Right cardiac atrium (tissue), 5 donors: ENCODE measurements around the gene HIPK4. TPM values are rescaled to one million over a fixed set of nuclear protein-coding genes. Genes with fewer than 3 reads are reported as not detected.

Experiments used
- ATAC-seq, 2 donors: fragments of 200-7000 bp; cut with Tn5 transposase; one replicate each; pipeline versions ENCODE4 v1.8.0 to v1.9.1; 2020; ENCODE audit warnings: moderate library complexity in 2 of 2, mild to moderate bottlenecking in 1 of 2
- DNase-seq, 3 donors: peaks; one replicate each; pipeline ENCODE4 v3.0.0-alpha.2; 2020
- H3K27ac ChIP-seq: one replicate; pipeline ENCODE4 v1.5.1; 2013; ENCODE audit warnings: mild to moderate bottlenecking, low read length, control low read depth, moderate library complexity
- H3K27me3 ChIP-seq: one replicate; pipeline ENCODE4 v1.6.1; 2013; ENCODE audit not compliant: control insufficient read depth, insufficient read depth
- H3K4me1 ChIP-seq: one replicate; pipeline ENCODE4 v1.6.1; 2013; ENCODE audit warnings: low read length; ENCODE audit not compliant: control insufficient read depth, insufficient read depth
- H3K4me3 ChIP-seq: one replicate; pipeline ENCODE4 v1.5.1; 2013; ENCODE audit warnings: low read length, control low read depth
- H3K9me3 ChIP-seq: one replicate; pipeline ENCODE4 v1.6.1; 2013; ENCODE audit warnings: low read length; ENCODE audit not compliant: control insufficient read depth
- WGBS: extraction: QIAGEN DNeasy Blood & Tissue Kit; methylation state at CpG from one replicate; pipeline ENCODE4 v1.1.7; 2013; 5-methylcytosine and 5-hydroxymethylcytosine counted together
- intact Hi-C, 4 donors: fragments of 100-400 bp; cut with DNase I; formaldehyde crosslinking; loops; one replicate each; pipeline versions ENCODE4 v1.11.0 to v1.14.0; 2022 to 2023
- polyA plus RNA-seq: library from polyadenylated mRNA; stranded (reverse); fragments of 200-250 nt; gene quantifications from one replicate; pipeline ENCODE4 v1.2.3, GENCODE V29; 2013
- total RNA-seq, 4 donors: library from RNA; stranded (reverse); fragmentation: NEBNext Ultra II Directional; extraction: Animal tissue kit (Norgen Biotek cat#: 25700); gene quantifications; one replicate each; pipeline ENCODE4 v1.2.1, GENCODE V29; 2021
- donor health status: healthy with polysubstance abuse.
- donor health status: DM: no; HTN: yes; CAD: no.
- donor health status: DM: no; HTN: no; CAD: no.
- donor health status: DM: no; HTN: yes; CAD: no; lungs with severe emphysema.
- donor health status: DM: yes; HTN: yes; CAD: no.

The HIPK4 gene
- total and polyA plus RNA-seq, 5 donors = 0.05 to 0.11 TPM; not detected in 3

DNA sequence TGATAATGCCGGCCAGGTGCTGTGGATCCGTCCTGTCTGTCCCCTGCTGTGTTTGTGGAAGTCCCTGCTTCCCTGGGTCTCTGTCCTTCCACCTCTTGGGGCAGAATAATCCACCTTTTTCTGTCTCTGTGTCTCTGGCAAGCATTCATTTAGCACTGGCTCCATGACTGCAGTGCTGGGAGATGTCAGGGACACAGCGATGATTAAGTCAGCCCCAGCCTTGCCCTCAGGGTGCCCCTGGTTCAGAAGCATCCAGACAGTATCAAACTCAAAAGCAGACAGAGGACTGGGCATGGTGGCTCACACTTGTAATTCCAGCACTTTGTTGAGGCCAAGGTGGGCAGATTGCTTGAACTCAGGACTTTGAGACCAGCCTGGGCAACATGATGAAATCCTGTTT lies 1.5 kb downstream of the HIPK4 start:
- no peaks in the 10 kb centered on the region for H3K4me1 ChIP-seq
- DNase-seq (no peak), ATAC-seq (no peak)
- H3K4me3 ChIP-seq = no peak overlapping the region
- no peak overlapping the region for H3K27ac ChIP-seq
- H3K9me3 ChIP-seq = no peaks in the 10 kb centered on the region
- WGBS = 77% methylated on average over 3 of the region's 3 CpGs
- intact Hi-C loops = no loop called here
- H3K27me3 ChIP-seq = no peaks in the 10 kb centered on the region

DNA sequence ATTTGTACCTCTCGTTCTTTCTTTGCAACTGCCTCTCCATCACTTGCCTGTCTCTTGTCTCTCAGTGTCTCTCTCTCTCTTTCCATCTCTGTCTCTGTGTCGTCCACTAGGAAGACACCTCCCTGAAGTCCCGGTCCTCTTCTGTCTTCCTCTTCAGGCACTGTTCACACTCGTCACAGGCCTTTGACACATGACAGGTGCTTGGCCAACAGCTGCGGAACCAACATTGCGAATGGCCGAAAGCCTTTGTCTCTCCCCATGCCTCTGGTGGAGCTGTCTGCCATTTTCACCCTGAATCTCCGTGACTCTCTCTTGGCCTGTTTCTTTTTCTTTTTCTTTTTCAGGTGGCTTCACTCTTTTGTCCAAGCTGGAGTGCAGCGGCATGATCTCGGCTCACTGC lies 2.8 kb downstream of the HIPK4 start:
- DNase-seq = no peak
- no peak for ATAC-seq
- no peaks in the 10 kb centered on the region for H3K27me3 ChIP-seq
- H3K9me3 ChIP-seq = no peaks in the 10 kb centered on the region
- no peak overlapping the region for H3K4me3 ChIP-seq
- 90% methylated on average over 10 of the region's 10 CpGs for WGBS
- intact Hi-C loops = no loop called here
- H3K4me1 ChIP-seq = no peaks in the 10 kb centered on the region
- no peak overlapping the region for H3K27ac ChIP-seq

GRCh38 chr19:40383668-40384248 lies 6.2 kb downstream of the HIPK4 start:
- Histone ChIP-seq H3K4me1 (no peaks in the 10 kb centered on the region), H3K27ac (no peak overlapping the region), H3K9me3 (no peaks in the 10 kb centered on the region), H3K4me3 (no peak overlapping the region), H3K27me3 (no peaks in the 10 kb centered on the region)
- DNase-seq = peak in 1 of 3 donors; percentile 28
- ATAC-seq = no peak
- intact Hi-C loops = no loop called here
- WGBS = 85% methylated on average over 28 of the region's 28 CpGs

DNA sequence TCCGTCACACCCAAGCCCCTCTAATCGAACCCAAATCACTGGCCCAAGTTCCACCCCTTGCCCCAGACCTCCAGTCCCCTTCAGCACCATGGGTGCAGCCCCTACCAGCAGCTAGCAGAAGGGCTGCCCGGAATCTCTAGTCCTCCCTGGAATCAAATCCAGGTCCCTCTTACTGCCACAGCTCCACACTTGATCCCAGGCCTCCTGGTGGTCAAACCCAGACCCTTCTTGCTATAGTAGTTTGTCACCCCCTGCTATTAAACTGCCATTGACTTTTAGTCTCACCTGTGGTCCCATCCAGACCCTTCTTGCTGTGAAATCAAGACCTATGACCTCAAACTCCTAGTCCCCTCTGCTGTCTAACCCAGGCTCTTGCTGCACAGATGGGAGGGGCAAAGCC lies 8.7 kb downstream of the HIPK4 start:
- DNase-seq (no peak), ATAC-seq (no peak)
- Histone ChIP-seq H3K9me3 (no peaks in the 10 kb centered on the region), H3K27ac (no peak overlapping the region), H3K4me1 (no peaks in the 10 kb centered on the region), H3K4me3 (no peak overlapping the region), H3K27me3 (no peaks in the 10 kb centered on the region)
- 77% methylated on average over 3 of the region's 3 CpGs for WGBS
- intact Hi-C loops = no loop called here

DNA sequence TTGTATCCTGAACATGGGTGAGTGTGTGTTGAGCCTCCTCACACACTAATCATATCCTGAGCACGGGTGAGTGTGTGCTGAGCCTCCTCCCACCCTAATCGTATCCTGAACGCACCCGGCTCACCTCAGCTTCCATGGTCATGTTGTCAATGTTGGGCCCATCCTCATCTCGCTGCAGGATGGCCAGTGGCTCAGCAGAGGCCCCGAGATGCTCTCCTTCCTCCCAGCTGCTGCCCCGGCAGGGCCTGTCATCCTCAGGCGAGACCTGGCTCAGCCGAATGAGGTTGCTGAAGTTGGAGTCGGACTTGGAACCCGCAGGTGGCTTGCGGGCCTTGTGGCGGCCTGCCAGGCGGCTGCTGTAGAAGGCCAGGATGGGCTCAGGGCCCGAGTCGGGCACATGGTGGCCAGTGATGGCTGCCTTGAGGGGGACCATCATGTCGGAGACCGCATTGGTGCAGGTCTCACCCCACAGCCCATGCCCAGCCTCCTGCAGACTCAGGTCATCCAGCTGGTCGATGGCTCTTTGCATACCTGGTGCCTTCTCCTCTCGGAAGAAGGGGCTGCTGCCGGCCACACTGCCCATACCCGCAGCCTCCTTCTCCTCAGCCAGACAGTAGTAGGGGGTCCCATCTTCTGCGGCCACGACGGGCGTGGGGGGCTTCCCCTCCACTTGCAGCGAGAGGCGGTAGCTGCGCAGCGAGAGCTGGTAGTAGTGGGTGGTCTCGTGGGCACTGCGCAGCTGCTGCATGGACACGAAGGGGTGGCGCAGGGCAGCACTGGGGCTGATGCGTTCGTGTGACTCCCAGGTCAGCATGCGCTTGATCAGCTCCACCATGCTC lies 9.6 kb downstream of the HIPK4 start:
- 85% methylated on average over 37 of the region's 37 CpGs for WGBS
- DNase-seq (no peak), ATAC-seq (no peak)
- intact Hi-C loops = no loop called here
- Histone ChIP-seq H3K27ac (no peak overlapping the region), H3K9me3 (no peaks in the 10 kb centered on the region), H3K27me3 (no peaks in the 10 kb centered on the region), H3K4me1 (no peaks in the 10 kb centered on the region), H3K4me3 (no peak overlapping the region)

DNA sequence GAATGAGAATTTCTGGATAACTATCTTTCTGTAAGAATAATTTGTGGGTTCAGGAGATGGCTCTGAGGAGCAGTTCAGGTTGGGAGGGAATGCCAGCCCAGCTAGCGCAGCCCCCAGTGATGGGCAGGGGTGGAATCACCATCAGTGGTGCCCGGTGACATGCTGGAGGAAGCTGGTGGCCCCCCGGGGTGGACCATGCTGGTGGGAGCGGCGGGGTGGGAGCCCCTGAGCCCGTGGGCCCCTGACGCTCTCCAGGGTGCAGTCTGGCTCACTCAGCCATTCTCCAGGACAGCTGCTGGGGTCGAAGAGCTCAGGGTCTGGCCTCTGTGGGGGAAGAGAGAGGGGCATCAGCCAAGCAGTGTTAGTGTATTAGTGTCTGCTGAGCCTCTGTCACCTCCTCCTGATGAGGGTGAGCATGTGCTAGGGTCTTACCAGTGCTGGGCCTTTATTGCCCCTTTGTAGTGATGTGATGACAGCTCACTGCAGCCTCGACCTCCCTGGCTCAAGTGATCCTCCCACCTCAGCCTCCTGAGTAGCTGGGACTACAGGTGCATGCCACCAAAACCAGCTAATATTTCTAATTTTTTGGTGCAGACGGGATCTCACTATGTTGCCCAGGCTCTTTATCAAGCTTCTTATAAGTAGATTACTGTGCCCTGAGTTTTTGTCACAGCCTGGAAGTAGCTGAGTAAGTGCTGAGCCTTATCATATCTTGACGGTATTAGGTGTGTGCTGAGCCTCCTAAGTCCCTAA lies 10.4 kb downstream of the HIPK4 start:
- no peak for DNase-seq
- ATAC-seq = no peak
- no peaks in the 10 kb centered on the region for H3K9me3 ChIP-seq
- 82% methylated on average over 11 of the region's 11 CpGs for WGBS
- H3K27ac ChIP-seq = no peak overlapping the region
- no peaks in the 10 kb centered on the region for H3K27me3 ChIP-seq
- intact Hi-C loops = no loop called here
- no peak overlapping the region for H3K4me3 ChIP-seq
- no peaks in the 10 kb centered on the region for H3K4me1 ChIP-seq

DNA sequence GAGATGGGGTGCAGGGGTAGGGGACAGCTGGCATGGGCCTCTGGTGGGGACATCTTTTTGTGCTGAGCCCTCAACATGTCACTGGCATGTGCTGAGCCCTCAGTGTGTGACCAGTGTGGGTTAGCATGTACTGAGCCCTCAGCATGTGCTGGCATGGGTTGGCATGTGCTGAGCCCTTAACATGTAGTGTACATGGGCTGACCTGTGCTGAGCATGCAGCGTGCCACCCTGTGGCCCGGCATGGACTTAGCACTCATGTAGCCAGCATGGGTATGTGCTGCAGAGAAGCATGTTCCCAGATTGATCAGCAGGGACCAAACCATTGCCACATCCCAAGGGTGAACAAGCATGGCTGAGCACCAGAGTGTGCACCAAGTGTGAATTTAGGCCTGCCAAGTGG lies 11.5 kb downstream of the HIPK4 start:
- intact Hi-C loops = no loop called here
- WGBS = 88% methylated on average over 2 of the region's 2 CpGs
- Histone ChIP-seq H3K4me3 (no peak overlapping the region), H3K4me1 (no peaks in the 10 kb centered on the region), H3K9me3 (no peaks in the 10 kb centered on the region), H3K27ac (no peak overlapping the region), H3K27me3 (no peaks in the 10 kb centered on the region)
- ATAC-seq (no peak), DNase-seq (no peak)

GRCh38 chr19:40377876-40378385 lies 12.1 kb downstream of the HIPK4 start:
- H3K27ac ChIP-seq = no peak overlapping the region
- WGBS = 91% methylated on average over 25 of the region's 25 CpGs

GRCh38 chr19:40376286-40376862 lies 13.6 kb downstream of the HIPK4 start:
- WGBS = 89% methylated on average over 17 of the region's 17 CpGs
- intact Hi-C loops = no loop called here
- no peak overlapping the region for H3K27ac ChIP-seq

More at GRCh38 chr19:40377876-40378385, 12.1 kb downstream of the HIPK4 start:
- H3K4me1 ChIP-seq = no peaks in the 10 kb centered on the region
- H3K9me3 ChIP-seq = no peaks in the 10 kb centered on the region
- no peaks in the 10 kb centered on the region for H3K27me3 ChIP-seq
- no peak overlapping the region for H3K4me3 ChIP-seq
- intact Hi-C loops = no loop called here
- no peak for ATAC-seq
- DNase-seq = no peak

GRCh38 chr19:40374084-40374483 lies 15.9 kb downstream of the HIPK4 start:
- H3K4me1 ChIP-seq = no peaks in the 10 kb centered on the region
- no peak overlapping the region for H3K27ac ChIP-seq
- DNase-seq (no peak), ATAC-seq (no peak)
- intact Hi-C loops = no loop called here
- no peak overlapping the region for H3K4me3 ChIP-seq
- no peaks in the 10 kb centered on the region for H3K9me3 ChIP-seq
- no peaks in the 10 kb centered on the region for H3K27me3 ChIP-seq
- 94% methylated on average over 7 of the region's 7 CpGs for WGBS

More at GRCh38 chr19:40376286-40376862, 13.6 kb downstream of the HIPK4 start:
- no peak for DNase-seq
- Histone ChIP-seq H3K4me3 (no peak overlapping the region), H3K4me1 (no peaks in the 10 kb centered on the region), H3K9me3 (no peaks in the 10 kb centered on the region), H3K27me3 (no peaks in the 10 kb centered on the region)
- peak in 1 of 2 donors; percentile 7 for ATAC-seq

- ATAC-seq (no peak), DNase-seq (no peak)
- Histone ChIP-seq H3K4me3 (no peak overlapping the region), H3K27me3 (no peaks in the 10 kb centered on the region), H3K27ac (no peak overlapping the region), H3K4me1 (no peaks in the 10 kb centered on the region), H3K9me3 (no peaks in the 10 kb centered on the region)
- 93% methylated on average over 5 of the region's 5 CpGs for WGBS
- intact Hi-C loops = no loop called here
These were observed 18.2 kb downstream of the HIPK4 start for GRCh38 chr19:40371802-40372122.
